GM23338 (cell line): ENCODE data around the gene TRIM51. TPM values are rescaled to one million over a fixed set of nuclear protein-coding genes. Genes with fewer than 3 reads are reported as not detected.
A peak's percentile ranks its signal among the peaks of the same experiment; 100 is the strongest.
"Not testable (repeated sequence)": the region's sequence is repeated elsewhere in the genome, so short reads cannot be mapped to it uniquely, and the experiment has no call there.

Experiments used
- ATAC-seq: fragments of 200-7000 bp; cut with Tn5 transposase; 3 replicates; pipeline ENCODE4 v1.9.1; 2020
- DNase-seq: peaks from one replicate; pipeline ENCODE4 v3.0.0-alpha.2; 2015; ENCODE audit warnings: low spot score
- H2AFZ ChIP-seq: fragments of 200-600 bp; sonication (generic); 2 replicates; pipeline ENCODE4 v1.8.0; 2016; ENCODE audit warnings: antibody characterized with exemption, mild to moderate bottlenecking, moderate library complexity
- H3F3A ChIP-seq: fragments of 200-600 bp; sonication (generic); replicated peaks from 2 replicates; pipeline ENCODE4 v1.8.0; 2017; ENCODE audit warnings: antibody characterized with exemption, mixed run types, low read depth
- H3K27ac ChIP-seq: fragments of 200-600 bp; sonication (generic); 2 replicates; pipeline ENCODE4 v1.6.1; 2016; ENCODE audit warnings: low read depth
- H3K27me3 ChIP-seq: fragments of 200-600 bp; sonication (generic); 2 replicates; pipeline ENCODE4 v1.8.0; 2016; ENCODE audit warnings: mild to moderate bottlenecking, mixed run types, moderate library complexity; ENCODE audit not compliant: insufficient read depth
- H3K36me3 ChIP-seq: fragments of 200-600 bp; sonication (generic); 2 replicates; pipeline ENCODE4 v1.8.0; 2016; ENCODE audit warnings: mild to moderate bottlenecking; ENCODE audit not compliant: insufficient read depth
- H3K4me1 ChIP-seq: fragments of 200-600 bp; sonication (generic); 2 replicates; pipeline ENCODE4 v1.8.0; 2016; ENCODE audit warnings: mild to moderate bottlenecking, moderate library complexity; ENCODE audit not compliant: insufficient read depth
- H3K4me2 ChIP-seq: fragments of 200-600 bp; sonication (generic); 2 replicates; pipeline ENCODE4 v1.7.1; 2017; ENCODE audit warnings: mixed run types
- H3K4me3 ChIP-seq: fragments of 200-600 bp; sonication (generic); 2 replicates; pipeline ENCODE4 v1.6.1; 2016; ENCODE audit warnings: mixed run types
- H3K79me2 ChIP-seq: fragments of 200-600 bp; sonication (generic); replicated peaks from 2 replicates; pipeline ENCODE4 v1.8.0; 2017; ENCODE audit warnings: mild to moderate bottlenecking; ENCODE audit not compliant: insufficient read depth
- H3K9me2 ChIP-seq: fragments of 200-600 bp; sonication (generic); 2 replicates; pipeline ENCODE4 v1.8.0; 2017; ENCODE audit not compliant: insufficient read depth
- H4K20me1 ChIP-seq: fragments of 200-600 bp; sonication (generic); replicated peaks from 2 replicates; pipeline ENCODE4 v1.8.0; 2017; ENCODE audit warnings: mild to moderate bottlenecking; ENCODE audit not compliant: insufficient read depth
- H3K27ac Mint-ChIP-seq: 2 replicates; pipeline ENCODE4 v1.8.0; 2020; ENCODE audit warnings: inconsistent platforms, mild to moderate bottlenecking, moderate library complexity, mixed read lengths
- H3K27me3 Mint-ChIP-seq: 3 replicates; pipeline ENCODE4 v1.8.0; 2022; ENCODE audit warnings: low read depth, mild to moderate bottlenecking, moderate library complexity, mixed read lengths, inconsistent platforms; ENCODE audit not compliant: insufficient read depth, poor library complexity
- H3K36me3 Mint-ChIP-seq: 3 replicates; pipeline ENCODE4 v1.8.0; 2021; ENCODE audit warnings: low read depth, mild to moderate bottlenecking, inconsistent platforms, moderate library complexity, mixed read lengths
- H3K4me1 Mint-ChIP-seq: 3 replicates; pipeline ENCODE4 v1.8.0; 2020; ENCODE audit warnings: mild to moderate bottlenecking, inconsistent platforms, mixed read lengths
- H3K4me3 Mint-ChIP-seq: 3 replicates; pipeline ENCODE4 v1.8.0; 2021; ENCODE audit warnings: moderate library complexity, mild to moderate bottlenecking, inconsistent platforms, mixed read lengths
- H3K9me3 Mint-ChIP-seq: 3 replicates; pipeline ENCODE4 v1.8.0; 2020; ENCODE audit warnings: moderate library complexity, mild to moderate bottlenecking, inconsistent platforms, mixed read lengths
- polyA plus RNA-seq: library from polyadenylated mRNA; unstranded; fragments of >200 nt; fragmentation: Nextera tagmentation; extraction: Ambion mirVana; gene quantifications from 2 replicates; pipeline ENCODE4 v1.2.1, GENCODE V29; 2016
- total RNA-seq: library from RNA; depleted of rRNA; stranded (reverse); fragments of >200 nt; shearing (Covaris generic); gene quantifications from 2 replicates; pipeline ENCODE4 v1.2.3, GENCODE V29; 2014
- TF ChIP-seq, protein P1 (sequence below): IDR thresholded peaks from one replicate; pipeline ENCODE4 v1.6.1; 2018; ENCODE audit warnings: antibody characterized with exemption; ENCODE audit not compliant: unreplicated experiment

TRIM51 gene
- total and polyA plus RNA-seq, 2 experiments from 2014 or later = 0.21 TPM; not detected in 1

DNA sequence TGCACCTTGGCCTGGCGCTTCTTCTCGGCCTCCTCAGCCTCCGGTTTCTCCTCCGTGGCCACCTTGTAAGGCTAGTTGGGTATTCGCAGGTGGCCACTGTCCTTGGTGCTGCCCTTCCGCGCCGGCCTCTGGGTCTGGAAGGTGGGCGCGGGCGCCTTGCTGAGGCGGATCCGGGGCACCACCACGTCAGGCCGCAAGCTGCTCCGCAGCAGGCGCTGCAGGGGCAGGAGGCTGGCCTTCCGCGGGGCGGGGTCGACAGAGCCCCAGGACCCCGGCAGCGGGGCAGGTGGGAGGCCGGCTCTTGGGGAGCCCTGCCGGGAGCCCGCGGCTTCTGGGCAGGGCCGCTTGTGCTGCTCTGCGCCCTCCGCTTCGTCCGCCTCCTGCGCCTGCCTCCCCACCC, 10.4 kb upstream of the TRIM51 start:
- H3K27me3 Mint-ChIP-seq, H3K27me3 ChIP-seq, H3K9me2 ChIP-seq, H3K4me3 Mint-ChIP-seq, H3K4me2 ChIP-seq, H3K27ac Mint-ChIP-seq, H4K20me1 ChIP-seq, H3K4me1 ChIP-seq, H3K4me1 Mint-ChIP-seq, H3K36me3 ChIP-seq, ATAC-seq, H3K4me3 ChIP-seq, H3F3A ChIP-seq, H2AFZ ChIP-seq, H3K79me2 ChIP-seq, H3K27ac ChIP-seq: not testable (repeated sequence)
- Mint-ChIP-seq H3K36me3 (peaks cover 15% of the 10 kb centered on the region), H3K9me3 (peaks cover 87% of the 10 kb centered on the region)
- peak; percentile 11 for DNase-seq
- TF ChIP-seq, protein P1, sequence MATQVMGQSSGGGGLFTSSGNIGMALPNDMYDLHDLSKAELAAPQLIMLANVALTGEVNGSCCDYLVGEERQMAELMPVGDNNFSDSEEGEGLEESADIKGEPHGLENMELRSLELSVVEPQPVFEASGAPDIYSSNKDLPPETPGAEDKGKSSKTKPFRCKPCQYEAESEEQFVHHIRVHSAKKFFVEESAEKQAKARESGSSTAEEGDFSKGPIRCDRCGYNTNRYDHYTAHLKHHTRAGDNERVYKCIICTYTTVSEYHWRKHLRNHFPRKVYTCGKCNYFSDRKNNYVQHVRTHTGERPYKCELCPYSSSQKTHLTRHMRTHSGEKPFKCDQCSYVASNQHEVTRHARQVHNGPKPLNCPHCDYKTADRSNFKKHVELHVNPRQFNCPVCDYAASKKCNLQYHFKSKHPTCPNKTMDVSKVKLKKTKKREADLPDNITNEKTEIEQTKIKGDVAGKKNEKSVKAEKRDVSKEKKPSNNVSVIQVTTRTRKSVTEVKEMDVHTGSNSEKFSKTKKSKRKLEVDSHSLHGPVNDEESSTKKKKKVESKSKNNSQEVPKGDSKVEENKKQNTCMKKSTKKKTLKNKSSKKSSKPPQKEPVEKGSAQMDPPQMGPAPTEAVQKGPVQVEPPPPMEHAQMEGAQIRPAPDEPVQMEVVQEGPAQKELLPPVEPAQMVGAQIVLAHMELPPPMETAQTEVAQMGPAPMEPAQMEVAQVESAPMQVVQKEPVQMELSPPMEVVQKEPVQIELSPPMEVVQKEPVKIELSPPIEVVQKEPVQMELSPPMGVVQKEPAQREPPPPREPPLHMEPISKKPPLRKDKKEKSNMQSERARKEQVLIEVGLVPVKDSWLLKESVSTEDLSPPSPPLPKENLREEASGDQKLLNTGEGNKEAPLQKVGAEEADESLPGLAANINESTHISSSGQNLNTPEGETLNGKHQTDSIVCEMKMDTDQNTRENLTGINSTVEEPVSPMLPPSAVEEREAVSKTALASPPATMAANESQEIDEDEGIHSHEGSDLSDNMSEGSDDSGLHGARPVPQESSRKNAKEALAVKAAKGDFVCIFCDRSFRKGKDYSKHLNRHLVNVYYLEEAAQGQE = peak; percentile 58

DNA sequence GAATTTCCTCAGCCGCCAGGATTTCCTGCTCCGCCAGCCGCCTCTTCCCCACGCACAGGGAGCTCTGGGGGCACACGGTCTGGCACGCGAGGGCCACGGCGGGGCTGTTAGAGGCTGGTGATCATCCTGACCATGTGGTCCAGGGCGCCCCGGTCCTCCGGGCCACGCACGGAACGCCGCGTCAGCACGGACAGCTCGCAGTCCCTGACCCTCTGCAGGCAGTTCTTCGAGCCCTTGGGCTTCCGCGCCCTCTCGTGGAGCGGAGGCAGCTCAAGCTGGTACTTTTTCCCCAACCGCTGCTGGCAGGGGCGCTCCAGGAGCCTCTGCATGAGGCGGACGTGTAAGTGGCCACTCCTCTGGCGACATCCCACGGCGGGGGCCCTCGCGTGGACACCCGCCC, 10.0 kb upstream of the TRIM51 start:
- DNase-seq, ATAC-seq, H3K27me3 ChIP-seq, H3K27me3 Mint-ChIP-seq, H3K4me1 ChIP-seq, H2AFZ ChIP-seq, H3K4me3 Mint-ChIP-seq, H3K36me3 ChIP-seq, H3F3A ChIP-seq, H3K27ac ChIP-seq, H3K9me2 ChIP-seq, H3K27ac Mint-ChIP-seq, H3K4me3 ChIP-seq, H3K4me1 Mint-ChIP-seq, H3K79me2 ChIP-seq, H4K20me1 ChIP-seq, H3K4me2 ChIP-seq: not testable (repeated sequence)
- H3K36me3 Mint-ChIP-seq = peaks cover 15% of the 10 kb centered on the region
- peaks cover 87% of the 10 kb centered on the region for H3K9me3 Mint-ChIP-seq

DNA sequence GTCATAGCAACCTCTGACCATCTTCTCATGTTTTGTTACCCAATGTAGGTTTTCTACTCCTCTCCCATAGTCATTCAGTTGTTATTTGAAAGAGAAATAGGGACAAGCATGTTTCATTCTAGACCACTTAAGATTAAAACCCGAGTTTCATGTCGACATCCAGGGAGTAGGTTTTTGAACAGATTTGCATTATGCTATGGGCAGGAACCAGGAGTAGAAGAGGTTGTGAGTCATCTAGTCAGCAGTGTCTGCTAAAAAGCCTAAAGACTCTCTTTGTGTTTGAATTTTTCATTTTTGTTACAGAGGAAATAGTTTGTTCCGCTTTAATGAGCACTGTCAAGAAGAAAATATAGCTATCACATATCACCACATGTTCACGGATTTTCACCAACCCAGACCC, 1.9 kb downstream of the TRIM51 start:
- not testable (repeated sequence) for DNase-seq, H3K4me3 Mint-ChIP-seq, H3K36me3 ChIP-seq, H3K27ac Mint-ChIP-seq, H3F3A ChIP-seq, H3K79me2 ChIP-seq, H3K4me3 ChIP-seq, H3K27me3 ChIP-seq, H3K4me1 Mint-ChIP-seq, H4K20me1 ChIP-seq, H2AFZ ChIP-seq, H3K27me3 Mint-ChIP-seq, H3K9me2 ChIP-seq, ATAC-seq, H3K27ac ChIP-seq, H3K4me1 ChIP-seq, H3K4me2 ChIP-seq
- peaks cover 12% of the 10 kb centered on the region for H3K36me3 Mint-ChIP-seq
- peaks cover 86% of the 10 kb centered on the region for H3K9me3 Mint-ChIP-seq

DNA sequence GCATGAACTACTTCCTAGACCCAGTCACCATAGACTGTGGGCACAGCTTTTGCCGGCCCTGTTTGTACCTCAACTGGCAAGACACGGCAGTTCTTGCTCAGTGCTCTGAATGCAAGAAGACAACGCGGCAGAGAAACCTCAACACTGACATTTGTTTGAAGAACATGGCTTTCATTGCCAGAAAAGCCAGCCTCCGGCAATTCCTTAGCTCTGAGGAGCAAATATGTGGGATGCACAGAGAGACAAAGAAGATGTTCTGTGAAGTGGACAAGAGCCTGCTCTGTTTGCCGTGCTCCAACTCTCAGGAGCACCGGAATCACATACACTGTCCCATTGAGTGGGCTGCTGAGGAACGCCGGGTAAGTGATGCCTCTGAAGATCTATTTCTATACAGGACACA, 2.4 kb downstream of the TRIM51 start:
- H3K4me1 Mint-ChIP-seq, H3K36me3 ChIP-seq, H3K27ac Mint-ChIP-seq, H3K79me2 ChIP-seq, H3K4me3 ChIP-seq, H3K27me3 Mint-ChIP-seq, ATAC-seq, H2AFZ ChIP-seq, H3K27ac ChIP-seq, DNase-seq, H3F3A ChIP-seq, H3K4me1 ChIP-seq, H3K27me3 ChIP-seq, H3K4me2 ChIP-seq, H3K4me3 Mint-ChIP-seq, H4K20me1 ChIP-seq, H3K9me2 ChIP-seq: not testable (repeated sequence)
- Mint-ChIP-seq H3K9me3 (peaks cover 87% of the 10 kb centered on the region), H3K36me3 (peaks cover 12% of the 10 kb centered on the region)
